PC-3 (cell line): ENCODE measurements around the gene TP53AIP1. TPM values are rescaled to one million over a fixed set of nuclear protein-coding genes. Genes with fewer than 3 reads are reported as not detected.

Source experiments
- ATAC-seq: fragments of 200-7000 bp; cut with Tn5 transposase; 2 replicates; pipeline ENCODE4 v1.9.1; 2020; ENCODE audit warnings: mild to moderate bottlenecking, moderate library complexity
- BruUV-seq: library from RNA; stranded (reverse); fragments of 400-500 nt; replicated peaks from 2 replicates; lab custom pipeline; 2021; lab: Mats Ljungman, UMichigan
- CTCF ChIA-PET: fragments of 300-600 bp; sonication (Branson Sonifier 250); formaldehyde crosslinking; loops from one replicate; lab custom pipeline; 2022; ENCODE audit warnings: antibody characterized with exemption; lab: Charles Lee
- POLR2A ChIA-PET: fragments of 300-600 bp; sonication (Branson Sonifier 250); formaldehyde crosslinking; loops from one replicate; lab custom pipeline; 2022; ENCODE audit warnings: antibody characterized with exemption; ENCODE audit not compliant: unreplicated experiment; lab: Charles Lee
- DNase-seq: peaks from one replicate; pipeline ENCODE4 v3.0.0-alpha.2; 2015
- H2AFZ ChIP-seq: fragments of 300-600 bp; sonication (generic); 2 replicates; pipeline ENCODE4 v1.6.0; 2016; ENCODE audit warnings: antibody characterized with exemption, low read length
- H3F3A ChIP-seq: fragments of 300-600 bp; sonication (generic); one replicate; pipeline ENCODE4 v1.6.0; 2017; ENCODE audit warnings: antibody characterized with exemption, low read length, control low read depth, mild to moderate bottlenecking; ENCODE audit not compliant: unreplicated experiment
- H3K27ac ChIP-seq: fragments of 300-600 bp; sonication (generic); 2 replicates; pipeline ENCODE4 v1.5.1; 2016; ENCODE audit warnings: mild to moderate bottlenecking, low read length
- H3K27me3 ChIP-seq: fragments of 300-600 bp; sonication (generic); 2 replicates; pipeline ENCODE4 v1.6.1; 2016; ENCODE audit warnings: low read length, mixed read lengths
- H3K36me3 ChIP-seq: fragments of 300-600 bp; sonication (generic); 2 replicates; pipeline ENCODE4 v1.6.1; 2016; ENCODE audit warnings: low read depth, mixed run types, low read length, mixed read lengths
- H3K4me1 ChIP-seq: fragments of 300-600 bp; sonication (generic); 2 replicates; pipeline ENCODE4 v1.5.1; 2016; ENCODE audit warnings: low read length; ENCODE audit not compliant: insufficient read depth
- H3K4me2 ChIP-seq: fragments of 300-600 bp; sonication (generic); 2 replicates; pipeline ENCODE4 v1.6.0; 2016; ENCODE audit warnings: low read length
- H3K4me3 ChIP-seq: fragments of 300-600 bp; sonication (generic); 2 replicates; pipeline ENCODE4 v1.5.1; 2016; ENCODE audit warnings: mild to moderate bottlenecking, low read length, mixed read lengths
- H3K79me2 ChIP-seq: fragments of 300-600 bp; sonication (generic); 2 replicates; pipeline ENCODE4 v1.6.1; 2017; ENCODE audit warnings: low read length, mixed read lengths
- H3K9ac ChIP-seq: fragments of 300-600 bp; sonication (generic); 2 replicates; pipeline ENCODE4 v1.6.0; 2016; ENCODE audit warnings: mild to moderate bottlenecking, low read length
- H3K9me2 ChIP-seq: fragments of 300-600 bp; sonication (generic); replicated peaks from 2 replicates; pipeline ENCODE4 v1.6.1; 2016; ENCODE audit warnings: mixed run types, low read length, mixed read lengths
- H3K9me3 ChIP-seq: fragments of 300-600 bp; sonication (generic); 2 replicates; pipeline ENCODE4 v1.6.1; 2016; ENCODE audit warnings: low read length, mixed read lengths
- H4K20me1 ChIP-seq: fragments of 300-600 bp; sonication (generic); 2 replicates; pipeline ENCODE4 v1.6.1; 2016; ENCODE audit warnings: low read length, mixed read lengths
- CTCF ChIP-seq: fragments of 300-600 bp; sonication (generic); conservative IDR thresholded peaks from 2 replicates; pipeline ENCODE4 v1.5.1; 2017; ENCODE audit warnings: antibody characterized with exemption, low read depth, mild to moderate bottlenecking, low read length
- EZH2 ChIP-seq: fragments of 300-600 bp; sonication (generic); IDR thresholded peaks from one replicate; pipeline ENCODE4 v1.6.1; 2017; ENCODE audit warnings: antibody characterized with exemption, mild to moderate bottlenecking, low read length; ENCODE audit not compliant: unreplicated experiment
- EZH2phosphoT487 ChIP-seq: fragments of 300-600 bp; sonication (generic); IDR thresholded peaks from 2 replicates; pipeline ENCODE4 v1.6.1; 2018; ENCODE audit warnings: mild to moderate bottlenecking, antibody characterized with exemption, low read length, borderline replicate concordance
- intact Hi-C: fragments of 100-400 bp; cut with micrococcal nuclease; formaldehyde crosslinking; loops from 2 replicates; pipeline ENCODE4 v1.9.0; 2023
- total RNA-seq: library from RNA; depleted of rRNA; stranded (reverse); fragments of >200 nt; gene quantifications from 2 replicates; pipeline ENCODE4 v1.2.3, GENCODE V29; 2014

The TP53AIP1 gene
- total RNA-seq, 1 experiment from 2014 or later = 0.58 TPM

GRCh38 chr11:128893578-128894285, 48.9 kb downstream of the TP53AIP1 start:
- BruUV-seq = no TSS peak
- ChIA-PET POLR2A (no interaction called here), CTCF (no interaction called here)
- intact Hi-C loops = no loop called here
- no peak for ATAC-seq
- Histone ChIP-seq H3K27me3 (0 out of 2 replicates have a peak, but pooled peaks cover 2% of the 10 kb centered on the region), H3K9me2 (no peaks in the 10 kb centered on the region), H3K27ac (no peak overlapping the region), H3K9ac (no peak overlapping the region), H4K20me1 (no peaks in the 10 kb centered on the region), H3F3A (no peaks in the 10 kb centered on the region), H2AFZ (no peak overlapping the region), H3K4me1 (peaks cover 5% of the 10 kb centered on the region; the same call in 1 of the 2 replicates), H3K36me3 (no peaks in the 10 kb centered on the region), H3K4me2 (no peak overlapping the region), H3K9me3 (no peaks in the 10 kb centered on the region), H3K4me3 (no peak overlapping the region), H3K79me2 (no peaks in the 10 kb centered on the region)
- no peak for DNase-seq
- TF ChIP-seq CTCF (no peak), EZH2 (no peak), EZH2phosphoT487 (no peak)

- DNase-seq (no peak), ATAC-seq (no peak)
- Histone ChIP-seq H3K9me2 (no peaks in the 10 kb centered on the region), H3F3A (no peaks in the 10 kb centered on the region), H3K9me3 (no peaks in the 10 kb centered on the region), H3K79me2 (no peaks in the 10 kb centered on the region), H3K36me3 (no peaks in the 10 kb centered on the region), H3K27ac (no peak overlapping the region), H4K20me1 (no peaks in the 10 kb centered on the region), H3K4me1 (peaks cover 5% of the 10 kb centered on the region; the same call in 1 of the 2 replicates), H3K27me3 (0 out of 2 replicates have a peak, but pooled peaks cover 2% of the 10 kb centered on the region), H3K4me3 (no peak overlapping the region), H2AFZ (no peak overlapping the region), H3K9ac (no peak overlapping the region), H3K4me2 (no peak overlapping the region)
- BruUV-seq = no TSS peak
- CTCF ChIA-PET = interaction anchor here (0.5 to 0.6 kb wide), 2 partner anchors 10 to 1201 kb away, joined by 3 to 4 read pairs; no protein-coding TSS in a partner anchor
- TF ChIP-seq CTCF = no peak
- TF ChIP-seq EZH2 = no peak
- no peak for TF ChIP-seq EZH2phosphoT487
- POLR2A ChIA-PET = no interaction called here
- intact Hi-C loops = no loop called here
Observed at GRCh38 chr11:128892866-128893565, 49.7 kb downstream of the TP53AIP1 start.
